ENCODE results near the gene USP5.
"Not testable (repeated sequence)": the region's sequence is repeated elsewhere in the genome, so short reads cannot be mapped to it uniquely, and the experiment has no call there.

The USP5 gene

GRCh38 chr12:6867413-6868210 lies 15.7 kb downstream of the USP5 start, which contains the start of gene TPI1:
Gene TPI1 (plus strand): TSS chr12:6867531. CDS start chr12:6867567, 36 bp downstream.
- peak; percentile 81 for DNase-seq

GRCh38 chr12:6868211-6869048 lies 16.5 kb downstream of the USP5 start:
- no peak for DNase-seq

DNA sequence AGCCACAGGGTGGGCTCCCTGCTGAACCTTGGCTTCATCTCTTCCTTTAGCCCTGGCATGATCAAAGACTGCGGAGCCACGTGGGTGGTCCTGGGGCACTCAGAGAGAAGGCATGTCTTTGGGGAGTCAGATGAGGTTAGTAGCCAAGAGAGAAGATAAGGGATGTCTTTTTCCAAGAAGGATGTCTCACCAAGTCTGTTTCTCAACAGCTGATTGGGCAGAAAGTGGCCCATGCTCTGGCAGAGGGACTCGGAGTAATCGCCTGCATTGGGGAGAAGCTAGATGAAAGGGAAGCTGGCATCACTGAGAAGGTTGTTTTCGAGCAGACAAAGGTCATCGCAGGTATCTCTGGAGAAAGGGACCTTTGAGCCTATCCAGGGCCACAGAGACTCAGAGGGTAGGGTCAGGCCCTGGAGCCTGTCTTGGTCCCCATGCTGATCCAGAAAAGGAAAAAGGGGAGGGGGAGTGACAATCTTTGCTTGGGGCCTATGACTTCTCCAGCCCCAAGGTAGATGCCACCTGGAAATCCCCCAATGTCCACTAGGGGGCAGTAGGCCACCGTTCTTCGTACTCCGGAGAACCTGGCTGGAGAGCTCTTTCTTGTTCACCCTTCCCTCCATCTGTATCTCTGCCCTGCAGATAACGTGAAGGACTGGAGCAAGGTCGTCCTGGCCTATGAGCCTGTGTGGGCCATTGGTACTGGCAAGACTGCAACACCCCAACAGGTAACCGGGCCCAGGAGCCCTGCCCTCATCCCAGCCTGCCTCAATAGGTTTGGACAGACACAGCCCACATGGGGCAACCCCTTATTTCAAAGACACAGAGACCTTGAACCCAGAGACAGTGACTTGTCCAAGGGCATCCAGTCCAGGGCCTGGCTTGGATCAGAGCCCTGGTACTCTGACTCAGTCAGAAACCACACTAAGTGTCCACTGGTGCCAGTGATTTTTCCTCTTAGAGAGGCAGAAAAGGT lies 17.4 kb downstream of the USP5 start:
- peak; percentile 74 for DNase-seq

DNA sequence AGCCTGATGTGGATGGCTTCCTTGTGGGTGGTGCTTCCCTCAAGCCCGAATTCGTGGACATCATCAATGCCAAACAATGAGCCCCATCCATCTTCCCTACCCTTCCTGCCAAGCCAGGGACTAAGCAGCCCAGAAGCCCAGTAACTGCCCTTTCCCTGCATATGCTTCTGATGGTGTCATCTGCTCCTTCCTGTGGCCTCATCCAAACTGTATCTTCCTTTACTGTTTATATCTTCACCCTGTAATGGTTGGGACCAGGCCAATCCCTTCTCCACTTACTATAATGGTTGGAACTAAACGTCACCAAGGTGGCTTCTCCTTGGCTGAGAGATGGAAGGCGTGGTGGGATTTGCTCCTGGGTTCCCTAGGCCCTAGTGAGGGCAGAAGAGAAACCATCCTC lies 18.4 kb downstream of the USP5 start:
- not testable (repeated sequence) for DNase-seq

DNA sequence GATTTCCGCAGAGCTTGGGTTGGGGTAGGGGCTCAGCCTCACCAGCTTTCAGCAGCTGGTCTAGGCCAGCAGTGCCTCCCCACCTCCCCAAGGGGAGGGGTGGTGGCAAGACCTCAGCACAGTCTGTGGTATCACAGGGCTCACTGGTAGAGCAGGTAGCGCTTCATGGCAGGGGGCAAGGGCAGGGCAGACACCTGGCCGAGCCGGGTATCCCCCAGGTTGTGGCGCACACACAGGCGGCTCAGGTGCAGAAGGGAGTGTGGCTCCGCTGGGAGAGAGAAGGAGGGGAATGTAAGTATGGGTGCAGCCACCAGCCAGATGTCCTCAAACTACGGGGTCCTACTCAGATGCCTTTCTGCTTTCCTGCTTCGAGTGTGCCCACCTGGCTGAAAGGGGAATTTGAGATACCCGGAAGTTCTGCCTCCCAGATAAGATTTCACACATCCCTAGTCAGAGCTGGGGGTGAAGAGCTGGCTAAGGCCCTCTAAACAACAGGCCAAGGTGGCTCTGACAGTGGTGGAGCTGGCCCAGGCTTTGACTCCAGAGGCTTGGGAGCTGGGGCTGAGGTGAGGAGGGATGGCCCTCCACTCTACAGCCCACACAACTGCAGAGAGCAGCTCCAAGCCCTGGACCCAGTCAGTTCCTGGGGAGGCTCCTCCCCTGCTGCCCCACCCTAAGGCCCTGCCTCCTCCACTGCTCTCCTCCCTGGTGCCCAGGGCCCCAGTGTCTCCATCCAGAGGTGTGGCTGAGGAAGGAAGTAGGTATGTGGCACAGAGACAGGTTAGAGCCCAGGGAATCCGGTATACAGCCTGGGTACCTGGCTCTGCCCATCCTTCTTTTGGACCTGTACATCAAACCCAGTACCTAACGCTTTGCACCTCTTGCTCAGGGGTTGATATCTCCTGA lies 19.4 kb downstream of the USP5 start:
- DNase-seq: no peak

DNA sequence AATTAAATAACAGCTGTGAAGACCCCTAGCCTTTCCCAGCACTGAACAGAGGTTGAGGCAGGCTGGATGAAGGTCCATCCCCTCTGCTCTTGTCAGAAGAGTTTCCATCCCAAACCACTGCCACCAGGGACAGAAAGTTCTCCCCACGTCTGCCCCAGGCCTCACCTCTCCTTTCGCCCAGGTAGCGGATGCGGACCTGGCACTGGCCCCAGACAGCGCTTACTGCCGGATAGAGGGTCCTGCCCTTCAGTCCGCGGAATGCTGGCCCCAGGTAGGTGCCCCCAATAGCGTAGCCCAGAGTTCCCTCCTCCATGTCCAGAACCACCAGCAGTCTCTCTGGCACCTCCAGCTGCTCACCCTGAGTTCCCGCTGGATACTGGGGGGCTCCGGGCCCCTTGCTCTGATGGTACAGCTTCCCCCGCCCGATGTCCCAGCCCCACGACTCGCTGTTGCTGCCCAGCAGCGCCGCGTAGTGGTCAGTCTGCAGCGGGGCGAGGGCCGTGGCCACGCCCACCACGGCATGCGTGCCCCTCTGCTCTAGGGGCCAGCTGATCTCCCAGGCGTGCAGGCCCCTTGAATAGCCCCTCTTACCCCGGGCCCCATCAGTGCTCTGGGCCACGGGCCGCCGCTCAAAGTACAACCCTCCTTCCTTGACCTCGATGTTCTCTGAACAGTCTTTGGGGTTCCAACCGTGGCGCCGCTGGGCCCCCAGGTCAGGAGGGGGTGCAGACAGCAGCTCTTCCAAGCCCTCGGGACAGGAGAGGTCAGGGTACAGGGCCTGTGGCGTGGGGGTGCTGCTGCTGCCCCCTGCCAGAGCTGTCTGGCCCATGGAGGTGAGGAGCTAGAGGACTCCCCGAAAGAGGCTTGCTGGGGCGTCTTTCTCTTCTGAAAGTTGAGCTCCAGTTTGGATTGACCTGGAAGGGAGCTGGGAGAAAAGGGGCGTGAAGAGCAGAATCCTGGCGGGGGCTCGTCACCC lies 20.4 kb downstream of the USP5 start:
- peak; percentile 74 for DNase-seq

- DNase-seq: peak; percentile 95
Measured at GRCh38 chr12:6873094-6874014, 21.4 kb downstream of the USP5 start, which contains the start of gene SPSB2. Gene SPSB2 (minus strand): TSS chr12:6873303. CDS start chr12:6872901, 402 bp downstream.

DNA sequence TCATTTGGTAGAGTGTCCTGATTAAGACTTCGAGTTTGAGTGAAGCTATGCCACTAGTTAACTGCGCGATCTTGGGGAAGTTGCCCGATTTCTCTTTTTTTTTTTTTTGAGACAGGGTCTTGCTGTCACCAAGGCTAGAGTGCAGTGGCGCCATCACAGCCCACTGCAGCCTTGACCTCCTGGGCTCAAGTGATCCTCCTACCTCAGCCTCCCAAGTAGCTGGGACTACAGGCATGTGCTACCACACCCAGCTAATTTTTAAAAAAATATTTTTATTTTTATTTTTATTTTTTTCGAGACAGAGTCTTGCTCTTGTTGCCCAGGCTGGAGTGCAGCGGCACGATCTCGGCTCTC lies 22.0 kb downstream of the USP5 start:
- DNase-seq: not testable (repeated sequence)

DNA sequence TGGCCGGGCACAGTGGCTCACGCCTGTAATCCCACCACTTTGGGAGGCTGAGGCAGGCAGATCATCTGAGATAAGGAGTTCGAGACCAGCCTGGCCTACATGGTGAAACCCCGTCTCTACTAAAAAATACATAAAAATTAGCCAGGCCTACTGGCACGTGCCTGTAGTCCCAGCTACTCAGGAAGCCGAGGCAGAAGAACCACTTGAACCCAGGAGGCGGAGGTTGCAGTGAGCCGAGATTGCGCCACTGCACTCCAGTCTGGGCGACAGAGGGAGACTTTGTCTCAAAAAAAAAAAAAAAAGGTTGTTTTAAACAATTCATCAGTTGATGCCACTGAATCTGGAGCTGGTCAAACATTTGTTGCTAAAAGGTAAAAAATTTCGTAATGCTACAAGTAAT lies 27.9 kb downstream of the USP5 start:
- DNase-seq: not testable (repeated sequence)

DNA sequence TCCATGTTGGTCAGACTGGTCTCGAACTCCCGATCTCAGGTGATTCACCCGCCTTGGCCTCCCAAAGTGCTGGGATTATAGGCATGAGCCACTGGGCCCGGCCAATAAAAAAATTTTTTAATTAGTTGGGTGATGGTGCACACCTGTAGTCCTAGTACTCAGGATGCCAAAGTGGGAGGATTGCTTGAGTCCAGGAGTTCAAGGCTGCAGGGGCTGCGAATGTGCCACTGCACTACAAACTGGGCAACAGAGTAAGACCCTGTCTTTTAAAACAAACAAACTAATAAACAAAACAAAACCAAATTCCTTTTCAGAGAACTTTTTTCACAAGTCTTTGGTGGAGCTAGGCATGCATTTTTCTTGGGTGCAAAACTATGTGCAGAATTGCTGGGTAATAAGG lies 31.3 kb downstream of the USP5 start:
- no peak for DNase-seq

GRCh38 chr12:6883683-6884082 lies 31.7 kb downstream of the USP5 start:
- no peak for DNase-seq

- DNase-seq: no peak
Measured at GRCh38 chr12:6884539-6884938, 32.6 kb downstream of the USP5 start.

DNA sequence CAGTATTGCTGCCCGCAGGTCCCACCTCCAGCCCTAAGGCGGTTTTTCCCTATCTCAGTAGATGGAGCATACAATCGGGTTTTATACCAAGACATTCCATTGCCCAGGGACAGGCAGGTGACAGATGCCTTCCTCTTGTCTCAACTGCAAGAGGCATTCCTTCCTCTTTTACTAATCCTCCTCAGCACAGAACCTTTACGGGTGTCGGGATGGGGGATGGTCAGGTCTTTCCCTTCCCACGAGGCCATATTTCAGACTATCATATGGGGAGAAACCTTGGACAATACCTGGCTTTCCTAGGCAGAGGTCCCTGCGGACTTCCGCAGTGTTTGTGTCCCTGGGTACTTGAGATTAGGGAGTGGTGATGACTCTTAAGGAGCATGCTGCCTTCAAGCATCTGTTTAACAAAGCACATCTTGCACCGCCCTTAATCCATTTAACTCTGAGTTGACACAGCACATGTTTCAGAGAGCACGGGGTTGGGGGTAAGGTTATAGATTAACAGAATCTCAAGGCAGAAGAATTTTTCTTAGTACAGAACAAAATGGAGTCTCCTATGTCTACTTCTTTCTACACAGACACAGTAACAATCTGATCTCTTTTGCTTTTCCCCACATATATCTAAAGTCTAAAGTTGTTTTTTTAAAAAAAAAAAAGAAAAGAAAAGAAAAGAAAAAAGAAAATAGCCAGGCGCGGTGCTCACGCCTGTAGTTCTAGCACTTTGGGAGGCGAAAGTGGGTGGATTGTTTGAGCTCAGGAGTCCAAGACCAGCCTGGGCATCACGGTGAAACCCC lies 34.5 kb downstream of the USP5 start:
- DNase-seq: not testable (repeated sequence)

GRCh38 chr12:6887460-6887859 lies 35.5 kb downstream of the USP5 start:
- no peak for DNase-seq

- no peak for DNase-seq
Measured at GRCh38 chr12:6888360-6888759, 36.4 kb downstream of the USP5 start.

DNA sequence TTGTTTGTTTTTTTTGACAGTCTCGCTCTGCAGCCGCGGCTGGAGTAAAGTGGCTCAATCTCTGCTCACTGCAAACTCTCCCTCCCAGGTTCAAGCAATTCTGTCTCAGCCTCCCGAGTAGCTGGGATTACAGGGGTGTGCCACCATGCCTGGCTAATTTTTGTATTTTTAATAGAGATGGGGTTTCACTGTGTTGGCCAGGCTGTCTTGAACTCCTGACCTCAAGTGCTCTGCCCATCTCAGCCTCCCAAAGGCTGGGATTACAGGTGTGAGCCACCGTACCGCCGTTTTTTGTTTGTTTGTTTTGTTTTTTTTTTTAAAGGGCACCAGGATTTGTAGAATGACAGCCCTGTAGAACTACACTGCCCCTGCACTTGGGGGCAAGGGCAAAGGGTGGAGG lies 36.8 kb downstream of the USP5 start:
- not testable (repeated sequence) for DNase-seq

- not testable (repeated sequence) for DNase-seq
Measured at GRCh38 chr12:6889775-6890573, 38.0 kb downstream of the USP5 start.

Data from NCI-H1436 (cell line).